ENCODE measurements around the gene CREB3L2. TPM values are rescaled to one million over a fixed set of nuclear protein-coding genes. Genes with fewer than 3 reads are reported as not detected.

Gene CREB3L2
- total and polyA plus RNA-seq, 12 donors = 11.4 to 169 (median 63.1) TPM

DNA sequence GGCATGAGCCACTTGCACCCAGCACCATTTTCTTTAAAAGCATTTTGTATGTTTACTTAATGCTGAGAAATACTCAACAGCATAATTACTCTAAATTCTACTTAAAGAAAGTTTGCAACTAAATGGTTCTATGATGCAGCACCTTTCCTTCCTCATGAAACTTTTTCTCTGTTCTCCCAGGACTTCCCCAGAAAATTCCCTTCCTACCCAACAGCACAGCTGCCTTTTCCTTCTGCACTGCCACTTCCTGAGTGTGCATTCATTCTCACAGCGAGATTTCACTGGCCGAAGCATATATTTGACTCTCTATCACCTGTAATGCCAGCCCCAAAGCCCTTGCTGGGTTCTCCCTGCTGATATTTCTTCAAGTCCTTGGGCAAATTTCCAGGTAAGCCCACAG, 113.6 kb downstream of the CREB3L2 start:
- no peak for DNase-seq
- H3K4me3 ChIP-seq = no peak overlapping the region
- peaks cover 0 to 37% of the 10 kb centered on the region in 2 donors for H3K36me3 ChIP-seq (replicated peaks in 1 of 2)
- TF ChIP-seq, protein P1, sequence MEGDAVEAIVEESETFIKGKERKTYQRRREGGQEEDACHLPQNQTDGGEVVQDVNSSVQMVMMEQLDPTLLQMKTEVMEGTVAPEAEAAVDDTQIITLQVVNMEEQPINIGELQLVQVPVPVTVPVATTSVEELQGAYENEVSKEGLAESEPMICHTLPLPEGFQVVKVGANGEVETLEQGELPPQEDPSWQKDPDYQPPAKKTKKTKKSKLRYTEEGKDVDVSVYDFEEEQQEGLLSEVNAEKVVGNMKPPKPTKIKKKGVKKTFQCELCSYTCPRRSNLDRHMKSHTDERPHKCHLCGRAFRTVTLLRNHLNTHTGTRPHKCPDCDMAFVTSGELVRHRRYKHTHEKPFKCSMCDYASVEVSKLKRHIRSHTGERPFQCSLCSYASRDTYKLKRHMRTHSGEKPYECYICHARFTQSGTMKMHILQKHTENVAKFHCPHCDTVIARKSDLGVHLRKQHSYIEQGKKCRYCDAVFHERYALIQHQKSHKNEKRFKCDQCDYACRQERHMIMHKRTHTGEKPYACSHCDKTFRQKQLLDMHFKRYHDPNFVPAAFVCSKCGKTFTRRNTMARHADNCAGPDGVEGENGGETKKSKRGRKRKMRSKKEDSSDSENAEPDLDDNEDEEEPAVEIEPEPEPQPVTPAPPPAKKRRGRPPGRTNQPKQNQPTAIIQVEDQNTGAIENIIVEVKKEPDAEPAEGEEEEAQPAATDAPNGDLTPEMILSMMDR (IDR thresholded peaks at IDR 0.05) = no peak
- no peak for TF ChIP-seq POLR2A (IDR thresholded peaks at IDR 0.05)
- intact Hi-C loops (cut with DNase I) = no loop called here
- H3K27me3 ChIP-seq = no peaks in the 10 kb centered on the region
- no peaks in the 10 kb centered on the region for H3K9me3 ChIP-seq (replicated peaks in 1 of 3)
- no peak overlapping the region for H3K27ac ChIP-seq
- H3K4me1 ChIP-seq (replicated peaks in 1 of 2) = peaks cover 0 to 15% of the 10 kb centered on the region in 2 donors
- 68 to 88% (median 76%) methylated on average over 2 of the region's 2 CpGs for WGBS, 4 donors

GRCh38 chr7:137886746-137887145, 115.1 kb downstream of the CREB3L2 start:
- WGBS, 4 donors = 74 to 86% (median 83%) methylated on average over 2 of the region's 2 CpGs

GRCh38 chr7:137886281-137886680, 115.6 kb downstream of the CREB3L2 start:
- peaks cover 0 to 46% of the 10 kb centered on the region in 2 donors for H3K36me3 ChIP-seq (replicated peaks in 1 of 2)
- no peak for DNase-seq
- H3K4me1 ChIP-seq (replicated peaks in 1 of 2) = peaks cover 0 to 23% of the 10 kb centered on the region in 2 donors
- H3K4me3 ChIP-seq = no peak overlapping the region
- TF ChIP-seq, protein P1 (IDR thresholded peaks at IDR 0.05) = no peak
- no peak for TF ChIP-seq POLR2A (IDR thresholded peaks at IDR 0.05)
- WGBS, 4 donors = 80 to 90% (median 83%) methylated on average over 3 of the region's 3 CpGs
- no peak overlapping the region for H3K27ac ChIP-seq
- intact Hi-C loops (cut with DNase I) = no loop called here
- H3K27me3 ChIP-seq = no peaks in the 10 kb centered on the region
- no peaks in the 10 kb centered on the region for H3K9me3 ChIP-seq (replicated peaks in 1 of 3)

More at GRCh38 chr7:137886746-137887145, 115.1 kb downstream of the CREB3L2 start:
- H3K36me3 ChIP-seq (replicated peaks in 1 of 2) = peaks cover 0 to 42% of the 10 kb centered on the region in 2 donors
- DNase-seq = no peak
- H3K4me1 ChIP-seq (replicated peaks in 1 of 2) = peaks cover 0 to 23% of the 10 kb centered on the region in 2 donors
- H3K9me3 ChIP-seq (replicated peaks in 1 of 3) = no peaks in the 10 kb centered on the region
- H3K27ac ChIP-seq = no peak overlapping the region
- TF ChIP-seq POLR2A (IDR thresholded peaks at IDR 0.05) = no peak
- TF ChIP-seq, protein P1 (IDR thresholded peaks at IDR 0.05) = no peak
- intact Hi-C loops (cut with DNase I) = no loop called here
- H3K27me3 ChIP-seq = no peaks in the 10 kb centered on the region
- no peak overlapping the region for H3K4me3 ChIP-seq

GRCh38 chr7:137885678-137886077, 116.2 kb downstream of the CREB3L2 start:
- peaks cover 0 to 17% of the 10 kb centered on the region in 2 donors for H3K4me1 ChIP-seq (replicated peaks in 1 of 2)
- intact Hi-C loops (cut with DNase I) = no loop called here
- no peaks in the 10 kb centered on the region for H3K9me3 ChIP-seq (replicated peaks in 1 of 3)
- no peak overlapping the region for H3K4me3 ChIP-seq
- H3K36me3 ChIP-seq (replicated peaks in 1 of 2) = peaks cover 0 to 50% of the 10 kb centered on the region in 2 donors
- 88 to 93% (median 90%) methylated on average over 5 of the region's 5 CpGs for WGBS, 4 donors
- no peak for DNase-seq
- no peaks in the 10 kb centered on the region for H3K27me3 ChIP-seq
- TF ChIP-seq, protein P1 (IDR thresholded peaks at IDR 0.05) = no peak
- no peak for TF ChIP-seq POLR2A (IDR thresholded peaks at IDR 0.05)
- H3K27ac ChIP-seq = no peak overlapping the region

All from adrenal gland (tissue), 12 donors.